ENCODE data around the gene MED15.

MED15 gene

GRCh38 chr22:20630873-20631617 lies 123.6 kb downstream of the MED15 start:
- TF ChIP-seq CTCF (IDR thresholded peaks at IDR 0.05) = no peak

DNA sequence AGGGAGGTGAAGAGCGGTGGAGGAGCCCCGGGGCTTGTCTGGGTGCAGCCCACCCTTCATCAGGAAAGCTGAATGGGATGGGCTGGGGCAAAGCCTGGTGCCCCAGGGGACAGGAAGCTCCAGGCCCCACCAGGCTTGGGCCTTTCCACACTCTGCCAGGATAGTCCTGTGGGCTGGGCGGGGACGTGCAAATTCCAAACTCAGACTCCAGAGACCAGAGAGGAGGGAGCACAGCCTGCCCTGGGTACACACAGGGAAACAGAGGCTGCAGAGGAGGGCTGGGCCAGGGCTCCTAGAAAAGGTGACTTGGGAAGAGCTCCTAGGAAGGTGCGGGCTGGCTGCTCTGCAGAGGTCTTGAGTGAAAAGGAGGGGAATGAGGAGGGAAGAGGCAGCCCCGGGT lies 124.7 kb downstream of the MED15 start:
- no peak for TF ChIP-seq CTCF (IDR thresholded peaks at IDR 0.05)

- no peak for TF ChIP-seq CTCF (IDR thresholded peaks at IDR 0.05)
Measured at GRCh38 chr22:20632518-20632917, 125.1 kb downstream of the MED15 start.

GRCh38 chr22:20634560-20635226 lies 127.3 kb downstream of the MED15 start:
- TF ChIP-seq CTCF (IDR thresholded peaks at IDR 0.05) = no peak

DNA sequence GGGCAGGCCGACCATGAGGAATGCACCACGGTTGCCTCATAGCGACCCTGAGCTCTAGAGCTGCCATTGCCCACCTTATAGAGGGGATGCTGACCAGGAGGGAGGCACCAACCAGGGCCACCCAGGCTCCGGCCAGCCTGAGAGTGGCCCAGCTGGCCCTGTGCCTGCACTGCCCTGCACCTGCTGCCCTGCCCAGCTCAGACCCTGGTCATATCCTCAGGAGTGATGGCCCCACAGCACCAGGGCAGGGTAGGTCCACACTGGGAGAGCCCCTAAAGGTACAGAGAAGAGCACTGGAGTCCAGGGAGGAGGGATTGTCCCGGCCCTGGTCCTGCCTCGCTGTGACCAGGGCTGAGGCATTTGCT lies 127.8 kb downstream of the MED15 start:
- TF ChIP-seq CTCF (IDR thresholded peaks at IDR 0.05) = no peak

DNA sequence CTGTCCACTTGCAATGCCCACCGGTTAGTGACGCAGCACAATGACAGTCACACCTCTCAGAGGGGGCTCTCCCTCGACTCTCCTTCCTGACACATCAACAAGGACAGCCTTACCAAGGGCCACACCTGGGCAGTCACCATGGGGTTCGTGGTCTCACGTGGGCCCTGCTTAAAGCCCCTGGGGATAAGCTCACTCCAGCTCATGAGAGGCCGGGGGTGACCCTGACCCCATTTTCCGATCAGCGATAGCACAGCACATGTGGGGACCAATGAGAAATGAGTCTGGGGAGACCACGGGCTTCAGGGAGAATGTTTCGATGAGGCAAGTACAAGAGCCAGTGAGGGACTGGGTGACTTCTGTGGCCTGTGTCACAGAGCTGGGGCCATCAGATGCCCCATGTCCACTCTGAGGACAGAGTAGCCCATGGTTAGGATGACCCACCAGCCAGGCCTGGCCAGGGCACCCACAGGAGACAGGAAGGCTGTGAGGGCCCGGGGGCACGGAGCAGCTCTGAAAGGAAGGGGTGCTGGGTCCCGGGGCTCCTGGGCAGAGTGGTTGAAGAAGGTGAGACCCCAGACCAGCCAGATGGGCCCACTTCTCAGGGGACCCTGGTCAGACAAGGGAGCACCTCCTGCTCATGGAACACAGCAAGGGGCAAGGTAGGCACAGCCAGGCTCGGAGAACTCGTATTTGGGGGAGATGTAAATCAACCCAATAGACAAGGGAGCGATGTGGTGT lies 128.8 kb downstream of the MED15 start:
- no peak for TF ChIP-seq CTCF (IDR thresholded peaks at IDR 0.05)

DNA sequence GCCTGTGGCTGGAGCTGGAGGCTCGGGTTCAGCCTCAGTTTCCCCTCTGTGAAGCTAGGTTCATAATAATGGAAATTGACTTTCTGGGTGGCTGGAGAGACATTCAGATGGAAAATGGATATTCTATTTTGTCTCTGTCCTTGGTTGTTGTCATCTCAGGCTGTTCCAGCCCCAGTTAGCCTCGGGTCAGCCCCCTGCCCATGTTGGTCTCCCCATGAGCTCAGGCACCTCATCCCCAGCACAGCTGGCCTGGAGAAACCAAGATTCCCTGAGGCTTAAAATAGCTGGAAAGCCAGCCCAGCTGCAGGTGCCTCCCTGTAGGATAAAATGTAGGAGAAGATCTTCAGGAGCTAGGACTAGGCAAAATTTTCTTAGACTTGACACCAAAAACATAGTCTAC lies 129.5 kb downstream of the MED15 start:
- TF ChIP-seq CTCF (IDR thresholded peaks at IDR 0.05) = no peak
